ENCODE data around the gene TRMT10C.

The TRMT10C gene

GRCh38 chr3:101561630-101562328 is at the start of gene TRMT10C:
TRMT10C (plus strand) TSS chr3:101561868; CDS start chr3:101564782, 2,914 bp downstream.
- no peak for TF ChIP-seq ZNF274 (IDR thresholded peaks at IDR 0.05; ENCODE audit: low read depth, low read length)
- peak within 1 kb of the TSS; percentile 93 for H3K4me3 ChIP-seq (ENCODE audit: low read length)

- peak overlapping the region; percentile 84 for H3K4me3 ChIP-seq (ENCODE audit: low read length)
These were observed 49.3 kb upstream of the TRMT10C start for GRCh38 chr3:101512396-101512645.

GRCh38 chr3:101512646-101513418 is 48.8 kb upstream of the TRMT10C start, which contains the start of gene SENP7:
SENP7 (minus strand) TSS chr3:101513212; CDS start chr3:101513130, 82 bp downstream.
- TF ChIP-seq ZNF274 (IDR thresholded peaks at IDR 0.05; ENCODE audit: low read depth, low read length), result no peak
- peak within 1 kb of the TSS; percentile 84 for H3K4me3 ChIP-seq (ENCODE audit: low read length)

More at GRCh38 chr3:101512396-101512645, 49.3 kb upstream of the TRMT10C start:
- TF ChIP-seq ZNF274 (IDR thresholded peaks at IDR 0.05; ENCODE audit: low read depth, low read length), result no peak

GRCh38 chr3:101513419-101513986 is 48.2 kb upstream of the TRMT10C start:
- no peak for TF ChIP-seq ZNF274 (IDR thresholded peaks at IDR 0.05; ENCODE audit: low read depth, low read length)
- peak overlapping the region; percentile 84 for H3K4me3 ChIP-seq (ENCODE audit: low read length)

- no peak for TF ChIP-seq ZNF274 (IDR thresholded peaks at IDR 0.05; ENCODE audit: low read depth, low read length)
- H3K4me3 ChIP-seq (ENCODE audit: low read length), result peak overlapping the region; percentile 45; the same call in 1 of the 2 replicates
These were observed 43.2 kb upstream of the TRMT10C start for GRCh38 chr3:101518421-101518871.

- TF ChIP-seq ZNF274 (IDR thresholded peaks at IDR 0.05; ENCODE audit: low read depth, low read length), result no peak
- H3K4me3 ChIP-seq (ENCODE audit: low read length), result no peak overlapping the region
These were observed 41.8 kb upstream of the TRMT10C start for GRCh38 chr3:101519685-101520365.

GRCh38 chr3:101521211-101521701 is 40.4 kb upstream of the TRMT10C start:
- H3K4me3 ChIP-seq (ENCODE audit: low read length), result no peak overlapping the region
- no peak for TF ChIP-seq ZNF274 (IDR thresholded peaks at IDR 0.05; ENCODE audit: low read depth, low read length)

GRCh38 chr3:101527441-101527840 is 34.2 kb upstream of the TRMT10C start:
- H3K4me3 ChIP-seq (ENCODE audit: low read length), result no peak overlapping the region
- no peak for TF ChIP-seq ZNF274 (IDR thresholded peaks at IDR 0.05; ENCODE audit: low read depth, low read length)

GRCh38 chr3:101527906-101528305 is 33.8 kb upstream of the TRMT10C start:
- H3K4me3 ChIP-seq (ENCODE audit: low read length), result no peak overlapping the region
- TF ChIP-seq ZNF274 (IDR thresholded peaks at IDR 0.05; ENCODE audit: low read depth, low read length), result no peak

- H3K4me3 ChIP-seq (ENCODE audit: low read length), result no peak overlapping the region
- no peak for TF ChIP-seq ZNF274 (IDR thresholded peaks at IDR 0.05; ENCODE audit: low read depth, low read length)
These were observed 31.6 kb upstream of the TRMT10C start for GRCh38 chr3:101529816-101530685.

- no peak overlapping the region for H3K4me3 ChIP-seq (ENCODE audit: low read length)
- no peak for TF ChIP-seq ZNF274 (IDR thresholded peaks at IDR 0.05; ENCODE audit: low read depth, low read length)
These were observed 31.0 kb upstream of the TRMT10C start for GRCh38 chr3:101530686-101531047.

GRCh38 chr3:101531473-101532086 is 30.1 kb upstream of the TRMT10C start:
- TF ChIP-seq ZNF274 (IDR thresholded peaks at IDR 0.05; ENCODE audit: low read depth, low read length), result no peak
- no peak overlapping the region for H3K4me3 ChIP-seq (ENCODE audit: low read length)
